Activated CD4-positive, alpha-beta T cell treated with anti-CD3 and anti-CD28 coated beads for 36 hours (primary cell): Measurements from ENCODE around the gene SSC4D. TPM values are rescaled to one million over a fixed set of nuclear protein-coding genes. Genes with fewer than 3 reads are reported as not detected.
"Not testable (repeated sequence)": the region's sequence is repeated elsewhere in the genome, so short reads cannot be mapped to it uniquely, and the experiment has no call there.

Experiments
- ATAC-seq: fragments of 200-7000 bp; cut with Tn5 transposase; one replicate; pipeline ENCODE4 v1.10.0; 2021; ENCODE audit warnings: mild to moderate bottlenecking, moderate library complexity
- CTCF ChIA-PET: fragments of 350-600 bp; sonication (Branson Sonifier 250); formaldehyde crosslinking; loops from one replicate; lab custom pipeline; 2021; ENCODE audit warnings: antibody characterized with exemption; lab: Charles Lee
- POLR2A ChIA-PET: fragments of 350-600 bp; sonication (Branson Sonifier 250); formaldehyde crosslinking; loops from one replicate; lab custom pipeline; 2021; ENCODE audit warnings: antibody characterized with exemption, inconsistent platforms; lab: Charles Lee
- DNase-seq: peaks from one replicate; pipeline ENCODE4 v3.0.0-alpha.2; 2020
- H3K27ac Mint-ChIP-seq: one replicate; pipeline ENCODE4 v1.8.0; 2021; ENCODE audit warnings: mixed read lengths
- H3K27me3 Mint-ChIP-seq: one replicate; pipeline ENCODE4 v1.8.0; 2021; ENCODE audit warnings: mixed read lengths
- H3K36me3 Mint-ChIP-seq: one replicate; pipeline ENCODE4 v1.8.0; 2021; ENCODE audit warnings: low read depth, mixed read lengths
- H3K4me1 Mint-ChIP-seq: one replicate; pipeline ENCODE4 v1.8.0; 2021; ENCODE audit warnings: mixed read lengths
- H3K4me3 Mint-ChIP-seq: one replicate; pipeline ENCODE4 v1.8.0; 2021; ENCODE audit warnings: mild to moderate bottlenecking, moderate library complexity, mixed read lengths
- H3K9me3 Mint-ChIP-seq: one replicate; pipeline ENCODE4 v1.8.0; 2021; ENCODE audit warnings: low read depth, mixed read lengths
- intact Hi-C, 2 experiments: fragments of 100-400 bp; cut with DNase I in 1 of 2; cut with micrococcal nuclease in 1 of 2; formaldehyde crosslinking; loops; one replicate each; pipeline versions ENCODE4 v1.14.2 to v1.15.1; 2022 to 2024; cut with DNase I, micrococcal nuclease
- total RNA-seq, 2 experiments: library from RNA; stranded (reverse); gene quantifications; one replicate each; pipeline ENCODE4 v1.2.3, GENCODE V29; 2021

Gene SSC4D
- total RNA-seq, 2 experiments from 2014 or later, result 0.79 to 0.91 TPM

- no peak overlapping the region for H3K4me3 Mint-ChIP-seq
- ChIA-PET POLR2A (no interaction called here), CTCF (no interaction called here)
- peaks cover 23% of the 10 kb centered on the region for H3K4me1 Mint-ChIP-seq
- no peaks in the 10 kb centered on the region for H3K9me3 Mint-ChIP-seq
- ATAC-seq (no peak), DNase-seq (no peak)
- no peaks in the 10 kb centered on the region for H3K36me3 Mint-ChIP-seq
- H3K27ac Mint-ChIP-seq, result no peak overlapping the region
- H3K27me3 Mint-ChIP-seq, result no peaks in the 10 kb centered on the region
- intact Hi-C loops, result no loop called here
Measured at GRCh38 chr7:76395965-76396726, 13.4 kb downstream of the SSC4D start.

DNA sequence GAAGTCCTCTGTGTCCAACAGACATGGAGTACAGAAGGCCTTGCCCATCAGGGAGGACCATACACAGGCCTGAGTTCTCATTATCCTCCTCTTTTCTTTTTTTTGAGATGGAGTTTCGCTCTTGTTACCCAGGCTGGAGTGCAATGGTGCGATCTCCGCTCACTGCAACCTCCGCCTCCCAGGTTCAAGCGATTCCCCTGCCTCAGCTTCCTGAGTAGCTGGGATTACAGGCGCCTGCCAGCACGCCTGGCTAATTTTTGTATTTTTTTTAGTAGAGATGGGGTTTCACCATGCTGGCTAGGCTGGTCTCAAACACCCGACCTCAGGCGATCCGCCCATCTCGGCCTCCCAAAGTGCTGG lies 13.9 kb downstream of the SSC4D start:
- H3K27ac Mint-ChIP-seq, DNase-seq, H3K36me3 Mint-ChIP-seq, H3K27me3 Mint-ChIP-seq, intact Hi-C loops, CTCF ChIA-PET, H3K4me3 Mint-ChIP-seq, H3K9me3 Mint-ChIP-seq, ATAC-seq: not testable (repeated sequence)
- H3K4me1 Mint-ChIP-seq, result peaks cover 23% of the 10 kb centered on the region
- POLR2A ChIA-PET, result interaction anchor here (0.6 kb wide), 1 partner anchor 103 kb away, joined by 5 read pairs; no protein-coding TSS in a partner anchor

- DNase-seq (no peak), ATAC-seq (no peak)
- CTCF ChIA-PET, result no interaction called here
- peaks cover 23% of the 10 kb centered on the region for H3K4me1 Mint-ChIP-seq
- POLR2A ChIA-PET, result interaction anchor here (0.6 to 0.8 kb wide), 2 partner anchors 77 to 103 kb away, joined by 3 to 5 read pairs; no protein-coding TSS in a partner anchor
- H3K4me3 Mint-ChIP-seq, result no peak overlapping the region
- H3K27me3 Mint-ChIP-seq, result no peaks in the 10 kb centered on the region
- intact Hi-C loops, result loop anchor here in 1 of 2 experiments (5.0 kb wide), 1 partner anchor 1402 kb away; the partner anchor contains the start of genes PHTF2 and TMEM60
- no peak overlapping the region for H3K27ac Mint-ChIP-seq
- no peaks in the 10 kb centered on the region for H3K36me3 Mint-ChIP-seq
- H3K9me3 Mint-ChIP-seq, result no peaks in the 10 kb centered on the region
Measured at GRCh38 chr7:76394957-76395356, 14.5 kb downstream of the SSC4D start.

DNA sequence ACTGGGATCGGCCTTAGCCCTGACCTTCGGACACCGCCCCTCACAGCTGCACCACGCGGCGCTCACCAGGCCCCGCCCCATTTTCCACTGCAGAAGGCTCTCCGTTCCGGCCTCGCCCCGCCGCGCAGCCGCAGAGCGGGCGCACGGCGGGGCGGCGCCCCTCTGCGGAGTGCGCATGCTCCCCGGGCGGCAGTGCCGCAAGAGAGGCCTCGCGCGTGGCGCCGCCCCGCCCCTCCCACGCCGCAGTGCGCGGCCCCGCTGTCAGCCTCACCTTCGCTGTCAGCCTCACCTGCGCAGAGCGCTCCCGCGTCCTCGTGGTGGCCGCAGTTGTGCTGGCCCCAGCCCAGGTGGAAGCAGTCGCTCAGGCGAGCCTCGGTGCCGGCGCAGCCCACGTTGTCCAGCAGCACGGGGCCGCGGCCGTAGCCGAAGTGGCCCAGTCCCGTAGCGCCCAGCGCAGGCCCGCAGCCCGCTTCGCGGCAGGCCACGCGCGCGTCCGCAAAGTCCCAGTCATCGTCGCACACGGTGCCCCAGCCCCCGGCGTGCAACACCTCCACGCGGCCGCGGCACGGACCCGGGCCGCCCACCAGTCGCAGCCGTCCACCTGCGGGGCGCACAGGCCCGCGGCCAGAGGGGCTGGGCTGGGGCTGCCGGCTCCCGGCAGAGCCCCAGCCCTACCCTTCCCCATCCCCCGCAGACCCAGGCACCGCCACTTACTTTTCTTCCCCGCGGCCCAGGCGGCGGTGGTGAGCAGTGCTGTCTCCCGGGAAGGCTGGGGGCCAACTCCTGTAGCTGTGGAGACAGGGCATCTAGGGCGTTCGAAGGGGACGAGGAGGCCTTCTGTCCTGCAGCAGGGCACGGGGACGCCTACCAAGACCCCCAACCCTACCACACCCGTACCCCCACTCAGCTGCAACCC lies 16.1 kb downstream of the SSC4D start:
- H3K27ac Mint-ChIP-seq, result peak overlapping the region; percentile 98
- CTCF ChIA-PET, result interaction anchor here (0.6 to 1.0 kb wide), 4 partner anchors 74 to 441 kb away, joined by 3 read pairs; no protein-coding TSS in a partner anchor

DNA sequence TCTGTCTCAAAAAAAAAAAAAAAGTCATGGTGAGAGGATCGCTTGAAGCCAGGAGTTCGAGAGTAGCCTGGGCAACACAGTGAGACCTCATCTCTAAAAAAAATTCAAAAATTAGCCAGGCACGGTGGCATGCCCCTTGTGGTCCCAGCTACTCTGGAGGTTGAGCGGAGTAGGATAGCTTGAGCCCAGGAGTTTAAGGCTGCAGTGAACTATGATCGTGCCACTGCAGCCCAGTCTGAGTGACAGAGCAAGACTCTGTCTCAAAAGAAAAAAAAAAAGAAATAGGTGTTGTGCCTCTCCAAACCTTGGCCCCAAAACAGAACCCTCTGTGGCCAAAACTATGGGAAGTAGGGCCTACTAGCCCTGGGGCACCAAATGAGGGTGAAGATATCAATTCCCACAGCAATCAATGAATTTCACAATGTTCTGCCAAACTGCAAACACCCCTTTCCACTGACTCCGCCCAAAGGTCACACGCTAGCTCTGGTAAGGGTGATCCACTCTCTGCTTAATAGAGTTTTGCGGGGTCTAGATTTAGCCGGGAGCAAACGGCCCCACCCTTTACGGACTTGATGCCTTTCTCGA lies 16.9 kb downstream of the SSC4D start:
- Mint-ChIP-seq H3K4me1 (peaks cover 18% of the 10 kb centered on the region), H3K27me3 (no peaks in the 10 kb centered on the region), H3K9me3 (no peaks in the 10 kb centered on the region), H3K36me3 (no peaks in the 10 kb centered on the region), H3K27ac (peak overlapping the region; percentile 98), H3K4me3 (peak overlapping the region; percentile 76)
- ChIA-PET POLR2A (no interaction called here), CTCF (interaction anchor here (0.6 to 1.0 kb wide), 3 partner anchors 73 to 346 kb away, joined by 3 read pairs; no protein-coding TSS in a partner anchor)
- intact Hi-C loops, result loop anchor here (1.0 to 5.0 kb wide), 3 partner anchors 33 to 1405 kb away; partner anchors contain the start of genes PHTF2 (in 1 of the 2) and TMEM60 (in 1 of the 2)
- DNase-seq, result no peak
- peak; percentile 10 for ATAC-seq

More for the DNA sequence above, 16.1 kb downstream of the SSC4D start:
- Mint-ChIP-seq H3K36me3 (no peaks in the 10 kb centered on the region), H3K4me3 (peak overlapping the region; percentile 76), H3K9me3 (no peaks in the 10 kb centered on the region), H3K4me1 (peaks cover 22% of the 10 kb centered on the region), H3K27me3 (no peaks in the 10 kb centered on the region)
- POLR2A ChIA-PET, result no interaction called here
- intact Hi-C loops, result loop anchor here (1.0 to 5.0 kb wide), 3 partner anchors 34 to 1404 kb away; partner anchors contain the start of genes PHTF2 (in 1 of the 2) and TMEM60 (in 1 of the 2)
- DNase-seq (peak; percentile 94), ATAC-seq (peak; percentile 85)

- ChIA-PET POLR2A (no interaction called here), CTCF (no interaction called here)
- Mint-ChIP-seq H3K36me3 (no peaks in the 10 kb centered on the region), H3K27me3 (no peaks in the 10 kb centered on the region), H3K9me3 (no peaks in the 10 kb centered on the region), H3K27ac (no peak overlapping the region), H3K4me3 (no peak overlapping the region), H3K4me1 (peaks cover 12% of the 10 kb centered on the region)
- DNase-seq, result no peak
- intact Hi-C loops, result loop anchor here in 1 of 2 experiments (5.0 kb wide), 1 partner anchor 1407 kb away; the partner anchor contains the start of genes PHTF2 and TMEM60
- ATAC-seq, result no peak
Measured at GRCh38 chr7:76390092-76390491, 19.4 kb downstream of the SSC4D start.

DNA sequence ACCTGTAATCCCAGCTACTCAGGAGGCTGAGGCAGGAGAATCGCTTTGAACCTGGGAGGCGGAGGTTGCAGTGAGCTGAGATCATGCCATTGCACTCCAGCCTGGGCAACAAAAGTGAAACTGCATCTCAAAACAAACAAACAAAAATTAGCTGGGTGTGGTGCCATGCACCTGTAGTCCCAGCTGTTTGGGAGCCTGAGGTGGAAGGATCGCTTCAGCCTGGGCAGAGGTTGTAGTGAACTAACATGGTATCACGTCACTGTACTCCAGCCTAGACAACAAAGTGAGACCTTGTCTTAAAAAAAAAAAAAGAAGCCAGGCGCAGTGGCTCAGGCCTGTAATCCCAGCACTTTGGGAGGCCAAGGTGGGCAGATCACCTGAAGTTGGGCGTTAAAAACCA lies 21.7 kb downstream of the SSC4D start:
- H3K36me3 Mint-ChIP-seq, H3K27me3 Mint-ChIP-seq, H3K4me1 Mint-ChIP-seq, DNase-seq, H3K27ac Mint-ChIP-seq, H3K9me3 Mint-ChIP-seq, ATAC-seq, intact Hi-C loops, POLR2A ChIA-PET, CTCF ChIA-PET, H3K4me3 Mint-ChIP-seq: not testable (repeated sequence)

GRCh38 chr7:76386691-76387260 lies 22.7 kb downstream of the SSC4D start:
- no peak overlapping the region for H3K4me3 Mint-ChIP-seq
- ChIA-PET POLR2A (no interaction called here), CTCF (interaction anchor here (0.6 kb wide), 1 partner anchor 73 kb away, joined by 4 read pairs; no protein-coding TSS in a partner anchor)
- peaks cover 3% of the 10 kb centered on the region for H3K4me1 Mint-ChIP-seq
- intact Hi-C loops, result no loop called here
- H3K27me3 Mint-ChIP-seq, result no peaks in the 10 kb centered on the region
- ATAC-seq (no peak), DNase-seq (no peak)
- no peak overlapping the region for H3K27ac Mint-ChIP-seq
- H3K9me3 Mint-ChIP-seq, result no peaks in the 10 kb centered on the region
- H3K36me3 Mint-ChIP-seq, result no peaks in the 10 kb centered on the region

GRCh38 chr7:76383089-76383944 lies 26.2 kb downstream of the SSC4D start:
- peaks cover 7% of the 10 kb centered on the region for H3K4me1 Mint-ChIP-seq
- intact Hi-C loops, result no loop called here
- H3K36me3 Mint-ChIP-seq, result no peaks in the 10 kb centered on the region
- ChIA-PET POLR2A (interaction anchor here (0.7 kb wide), 1 partner anchor 485 kb away, joined by 3 read pairs; no protein-coding TSS in a partner anchor), CTCF (interaction anchor here (0.7 kb wide), 2 partner anchors 18 to 152 kb away, joined by 3 to 5 read pairs; no protein-coding TSS in a partner anchor)
- H3K27ac Mint-ChIP-seq, result no peak overlapping the region
- no peaks in the 10 kb centered on the region for H3K9me3 Mint-ChIP-seq
- no peak for ATAC-seq
- H3K4me3 Mint-ChIP-seq, result no peak overlapping the region
- DNase-seq, result no peak
- no peaks in the 10 kb centered on the region for H3K27me3 Mint-ChIP-seq

GRCh38 chr7:76381814-76382213 lies 27.7 kb downstream of the SSC4D start:
- intact Hi-C loops, result no loop called here
- POLR2A ChIA-PET, result interaction anchor here (0.7 kb wide), 1 partner anchor 21 kb away, joined by 3 read pairs; no protein-coding TSS in a partner anchor
- CTCF ChIA-PET, result no interaction called here

More at GRCh38 chr7:76381814-76382213, 27.7 kb downstream of the SSC4D start:
- DNase-seq (no peak), ATAC-seq (no peak)
- Mint-ChIP-seq H3K27ac (no peak overlapping the region), H3K9me3 (no peaks in the 10 kb centered on the region), H3K4me3 (no peak overlapping the region), H3K4me1 (peaks cover 7% of the 10 kb centered on the region), H3K36me3 (no peaks in the 10 kb centered on the region), H3K27me3 (no peaks in the 10 kb centered on the region)
